Astrocyte of the spinal cord (primary cell): Measurements from ENCODE around the gene FBN2.

Source experiments
- DNase-seq: peaks from one replicate; pipeline ENCODE4 v3.0.0; 2011; ENCODE audit warnings: low read depth, low spot score
- H3K4me3 ChIP-seq: 2 replicates; pipeline ENCODE4 v1.5.1; 2011; ENCODE audit warnings: low read depth, mild to moderate bottlenecking, low read length, moderate library complexity
- CTCF ChIP-seq: IDR thresholded peaks from 2 replicates; pipeline ENCODE4 v1.5.1; 2012; ENCODE audit warnings: low read depth, mild to moderate bottlenecking, low read length, inconsistent platforms
- in situ Hi-C: cut with HindIII; loops from 2 replicates; pipeline ENCODE4 v1.10.0; 2017; ENCODE audit warnings: low sequenced_read_pairs

Gene FBN2

GRCh38 chr5:128487041-128487440 lies 51.0 kb downstream of the FBN2 start:
- in situ Hi-C loops = no loop called here
- DNase-seq = no peak
- no peak overlapping the region for H3K4me3 ChIP-seq
- no peak for TF ChIP-seq CTCF

GRCh38 chr5:128483738-128484137 lies 54.3 kb downstream of the FBN2 start:
- DNase-seq = no peak

GRCh38 chr5:128480906-128481633 lies 57.0 kb downstream of the FBN2 start:
- DNase-seq = no peak
- H3K4me3 ChIP-seq = no peak overlapping the region
- TF ChIP-seq CTCF = no peak
- in situ Hi-C loops = no loop called here

More at GRCh38 chr5:128483738-128484137, 54.3 kb downstream of the FBN2 start:
- no peak overlapping the region for H3K4me3 ChIP-seq
- in situ Hi-C loops = no loop called here
- TF ChIP-seq CTCF = no peak

GRCh38 chr5:128480158-128480557 lies 57.9 kb downstream of the FBN2 start:
- no peak for TF ChIP-seq CTCF
- H3K4me3 ChIP-seq = no peak overlapping the region
- DNase-seq = no peak
- in situ Hi-C loops = no loop called here

GRCh38 chr5:128478386-128479368 lies 59.4 kb downstream of the FBN2 start:
- TF ChIP-seq CTCF = no peak
- H3K4me3 ChIP-seq = no peak overlapping the region
- DNase-seq = no peak
- in situ Hi-C loops = no loop called here

GRCh38 chr5:128477944-128478343 lies 60.1 kb downstream of the FBN2 start:
- TF ChIP-seq CTCF = no peak
- no peak for DNase-seq
- H3K4me3 ChIP-seq = no peak overlapping the region
- in situ Hi-C loops = no loop called here
